HG02885 (cell line): ENCODE results near the gene DDX10.
A peak's percentile ranks its signal among the peaks of the same experiment; 100 is the strongest.

Experiments
- ATAC-seq: cut with Tn5 transposase; IDR thresholded peaks from one replicate; pipeline ENCODE4 v1.9.1; 2021; ENCODE audit warnings: mild to moderate bottlenecking; ENCODE audit not compliant: unreplicated experiment, poor library complexity

Gene DDX10

DNA sequence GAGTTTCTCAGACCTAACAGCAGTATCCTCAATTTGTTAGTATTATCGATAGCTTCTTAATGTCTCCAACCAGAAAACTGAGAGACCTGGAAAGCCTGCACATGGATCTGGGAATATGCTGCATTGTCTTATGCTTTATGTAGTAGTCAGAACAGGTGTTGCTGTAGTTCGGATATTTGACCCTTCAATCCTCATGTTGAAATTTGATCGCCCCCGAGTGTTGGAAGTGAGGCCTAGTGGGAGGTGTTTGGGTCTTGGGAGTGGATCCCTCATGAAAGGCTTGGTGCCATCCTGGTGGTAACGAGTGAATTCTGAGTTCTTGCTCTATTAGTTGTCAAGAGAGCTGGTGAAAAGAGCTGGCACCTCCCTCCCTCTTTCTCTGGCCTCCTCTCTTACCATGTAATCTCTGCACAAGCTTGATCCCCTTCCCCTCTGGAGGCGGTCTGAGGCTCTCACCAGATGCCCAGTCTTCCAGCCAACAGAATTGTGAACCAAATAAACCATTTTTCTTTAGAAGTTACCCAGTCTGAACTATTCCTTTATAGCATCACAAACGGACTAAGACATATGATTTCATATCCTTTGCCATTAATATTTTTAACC is 227.1 kb downstream of the DDX10 start:
- no peak for ATAC-seq

DNA sequence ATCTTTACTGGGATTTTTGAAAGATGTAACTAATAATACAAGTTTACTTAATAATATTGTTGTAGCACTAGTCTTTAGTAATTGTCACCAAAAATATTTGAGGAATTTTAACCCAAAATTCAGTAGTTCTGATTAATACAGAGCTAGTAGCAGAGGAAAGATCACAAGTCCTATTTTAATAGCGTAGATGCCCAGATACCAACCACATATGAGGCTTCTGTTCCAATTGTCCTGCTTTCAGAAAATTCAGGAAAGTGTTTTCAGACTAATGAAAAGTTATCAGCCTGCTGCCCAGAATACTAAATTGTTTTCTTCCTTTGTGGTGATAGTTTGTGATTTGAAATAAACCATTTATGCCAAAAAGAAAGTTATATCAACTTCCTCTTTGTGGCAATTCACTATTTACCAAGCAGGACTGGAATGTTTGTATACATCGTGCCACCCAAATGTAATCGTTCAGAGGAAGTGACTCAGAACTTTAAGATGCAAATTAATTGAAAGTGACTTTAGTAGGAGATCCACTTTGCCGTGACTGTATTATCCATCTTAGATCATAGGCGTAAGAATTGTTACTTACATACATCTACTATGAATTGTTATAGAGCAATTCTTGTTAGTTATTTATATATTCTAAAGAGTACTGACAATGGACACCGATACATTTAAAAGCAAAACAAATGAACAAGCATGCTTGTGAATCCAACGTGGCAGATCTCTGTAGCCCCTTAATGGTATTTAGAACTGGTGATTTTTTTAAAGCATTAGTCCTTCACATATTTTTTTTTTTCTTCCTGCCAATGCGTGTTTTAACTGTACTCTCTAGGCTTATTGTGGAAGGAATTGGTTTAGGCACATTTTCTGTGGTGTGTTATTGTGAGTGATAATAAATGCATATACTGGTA is 231.0 kb downstream of the DDX10 start:
- peak; percentile 71 for ATAC-seq

DNA sequence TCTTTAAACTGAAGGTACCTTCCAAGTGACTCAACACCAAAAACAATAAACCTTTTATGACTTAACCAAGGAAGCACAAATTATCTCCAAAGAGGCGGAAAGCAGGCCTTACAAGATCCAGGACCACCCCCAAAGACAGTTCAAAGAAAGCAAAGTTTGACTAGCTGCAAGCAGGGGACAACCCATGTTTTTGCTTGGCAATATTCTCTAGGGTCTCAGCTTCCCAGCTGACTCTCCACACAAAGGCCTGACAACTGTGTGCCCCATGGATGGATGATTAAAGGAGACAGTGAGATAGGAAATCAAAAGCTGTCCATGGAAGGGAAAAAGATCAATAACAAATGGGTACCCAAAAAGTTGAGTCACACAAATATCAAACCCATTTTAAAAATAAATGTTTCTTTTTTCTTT is 232.2 kb downstream of the DDX10 start:
- no peak for ATAC-seq

GRCh38 chr11:108897916-108898315 is 233.0 kb downstream of the DDX10 start:
- no peak for ATAC-seq

DNA sequence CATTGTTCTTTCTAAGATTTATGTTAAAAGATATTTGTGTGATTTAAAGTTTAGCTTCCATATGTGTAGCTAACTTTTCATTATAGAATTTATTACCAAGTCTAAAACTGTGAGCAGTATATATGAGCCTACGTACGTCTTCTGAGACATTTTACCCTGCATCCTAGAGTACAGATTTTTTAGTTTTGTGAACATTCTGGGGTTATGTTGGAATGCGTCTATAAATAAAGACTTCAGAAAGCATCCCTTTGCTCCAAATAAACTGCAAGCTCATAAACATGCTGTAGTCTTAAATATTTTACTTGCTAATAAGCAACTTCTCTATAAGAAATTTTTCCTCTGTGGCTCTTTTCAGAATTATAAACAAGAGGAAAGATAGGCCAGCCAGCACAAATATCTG is 236.5 kb downstream of the DDX10 start:
- no peak for ATAC-seq

- no peak for ATAC-seq
These were observed 237.2 kb downstream of the DDX10 start for GRCh38 chr11:108902027-108902469.

DNA sequence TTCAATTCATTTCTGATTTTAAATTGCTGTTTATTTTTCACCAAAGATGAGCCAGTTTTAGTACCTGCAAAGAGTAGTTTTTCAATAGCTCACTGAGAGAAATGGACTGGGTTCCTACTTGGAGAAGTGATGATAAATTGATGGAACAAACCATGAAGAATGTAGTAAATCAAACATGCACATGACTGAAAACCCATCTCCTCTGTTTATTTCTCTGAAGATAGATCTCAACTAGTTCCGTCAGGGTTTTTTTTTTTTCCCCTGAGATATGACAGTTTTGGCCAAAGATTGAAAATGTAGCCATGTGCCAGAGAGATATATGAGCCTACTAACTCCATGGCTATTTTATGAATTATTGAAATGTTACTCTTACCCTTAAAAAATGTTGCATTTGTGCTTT is 239.6 kb downstream of the DDX10 start:
- ATAC-seq: no peak

DNA sequence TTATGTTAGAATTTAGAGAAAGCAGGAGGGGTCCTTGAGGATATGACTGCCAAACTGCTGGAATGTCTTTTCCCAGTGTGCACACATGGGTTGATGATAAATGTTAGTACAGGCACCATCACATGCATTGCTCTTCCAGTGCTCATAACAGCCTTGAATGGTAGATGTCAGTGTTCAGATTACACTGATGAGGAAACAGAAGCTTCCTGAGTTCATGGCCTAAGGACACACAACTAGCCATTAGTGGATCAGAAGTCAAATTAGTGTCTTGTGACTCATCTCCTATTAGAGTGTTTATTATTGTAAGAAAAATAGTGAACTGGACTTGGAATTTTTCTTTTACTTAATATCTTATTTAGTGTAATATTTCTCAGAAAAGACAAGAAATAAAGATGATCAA is 241.5 kb downstream of the DDX10 start:
- ATAC-seq: no peak

DNA sequence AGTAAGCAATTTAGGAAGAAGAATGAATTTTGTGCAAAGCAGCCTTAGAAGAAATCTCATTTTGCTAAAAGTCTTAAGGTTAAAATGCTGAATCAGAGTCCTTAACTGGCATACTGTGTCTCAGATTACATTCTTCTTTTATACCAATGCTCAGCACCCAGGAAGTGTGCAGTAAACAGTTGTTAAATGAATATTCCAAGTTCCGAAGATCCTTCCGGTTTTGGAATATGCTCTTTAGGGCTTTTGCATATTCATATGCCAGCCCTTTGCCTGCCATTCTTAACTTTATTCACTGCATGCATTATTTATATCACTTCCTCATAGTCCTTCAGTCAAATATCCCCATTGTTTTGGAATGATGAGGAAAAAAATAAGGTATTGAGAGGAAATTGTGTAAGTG is 242.0 kb downstream of the DDX10 start:
- ATAC-seq: no peak

DNA sequence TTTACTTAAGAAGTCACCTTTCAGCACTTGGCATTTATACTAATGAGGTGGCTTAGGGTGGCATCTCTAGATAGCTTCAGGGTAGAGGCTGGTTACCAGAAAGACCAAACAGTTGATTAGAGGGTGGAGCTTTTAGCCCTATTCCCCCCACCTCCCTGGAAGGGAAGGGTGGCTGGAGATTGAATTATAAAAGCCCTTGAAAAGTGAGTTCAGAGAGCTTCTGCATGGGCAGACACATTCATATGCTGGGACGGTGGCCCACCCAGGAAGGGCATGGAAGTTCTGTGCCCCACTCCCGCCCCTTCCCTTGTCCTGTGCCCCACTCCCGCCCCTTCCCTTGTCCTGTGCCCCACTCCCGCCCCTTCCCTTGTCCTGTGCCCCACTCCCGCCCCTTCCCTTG is 244.2 kb downstream of the DDX10 start:
- no peak for ATAC-seq

- no peak for ATAC-seq
These were observed 245.1 kb downstream of the DDX10 start for GRCh38 chr11:108909921-108910320.

- no peak for ATAC-seq
These were observed 247.7 kb downstream of the DDX10 start for GRCh38 chr11:108912581-108912980.

- no peak for ATAC-seq
These were observed 248.3 kb downstream of the DDX10 start for GRCh38 chr11:108913204-108913603.

- no peak for ATAC-seq
These were observed 249.3 kb downstream of the DDX10 start for GRCh38 chr11:108914211-108914610.

- ATAC-seq: no peak
These were observed 250.1 kb downstream of the DDX10 start for GRCh38 chr11:108914981-108915380.

- ATAC-seq: no peak
These were observed 250.8 kb downstream of the DDX10 start for GRCh38 chr11:108915666-108916065.

DNA sequence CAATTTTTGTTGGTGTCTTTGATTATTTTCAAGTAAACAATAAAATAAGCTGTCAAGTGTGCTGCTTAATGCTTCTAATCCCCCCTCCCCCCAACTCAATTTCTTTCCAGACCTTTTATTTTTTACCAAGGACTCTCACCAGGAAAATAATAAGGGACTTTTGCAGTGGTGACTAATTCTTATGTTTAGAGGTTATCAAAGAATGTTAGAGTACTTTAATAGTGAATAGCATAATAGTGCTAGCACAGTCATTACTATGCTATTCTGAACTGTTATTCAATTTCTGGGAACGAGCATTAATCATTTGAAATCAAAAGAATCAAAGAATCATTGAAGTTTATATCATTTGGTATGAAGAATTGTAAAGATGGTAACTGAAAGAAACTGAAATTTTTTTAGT is 251.4 kb downstream of the DDX10 start:
- ATAC-seq: no peak

DNA sequence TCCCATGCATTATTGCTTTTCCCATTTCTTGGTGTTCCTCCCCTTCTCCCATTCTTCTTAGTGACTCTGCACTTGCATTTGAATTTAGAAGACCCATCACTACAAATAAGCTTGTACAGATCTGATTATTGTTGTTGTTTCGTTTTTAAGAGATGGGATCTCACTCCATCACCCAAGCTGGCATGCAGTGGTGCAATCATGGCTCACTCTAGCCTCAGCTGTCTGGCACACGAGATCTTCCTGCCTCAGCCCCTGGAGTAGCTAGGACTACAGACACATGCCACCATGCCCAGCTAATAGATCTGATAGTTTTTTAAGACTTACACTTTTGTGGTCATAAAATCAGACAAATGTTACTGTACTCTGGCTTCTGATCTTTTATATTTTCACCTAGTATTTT is 252.1 kb downstream of the DDX10 start:
- no peak for ATAC-seq

DNA sequence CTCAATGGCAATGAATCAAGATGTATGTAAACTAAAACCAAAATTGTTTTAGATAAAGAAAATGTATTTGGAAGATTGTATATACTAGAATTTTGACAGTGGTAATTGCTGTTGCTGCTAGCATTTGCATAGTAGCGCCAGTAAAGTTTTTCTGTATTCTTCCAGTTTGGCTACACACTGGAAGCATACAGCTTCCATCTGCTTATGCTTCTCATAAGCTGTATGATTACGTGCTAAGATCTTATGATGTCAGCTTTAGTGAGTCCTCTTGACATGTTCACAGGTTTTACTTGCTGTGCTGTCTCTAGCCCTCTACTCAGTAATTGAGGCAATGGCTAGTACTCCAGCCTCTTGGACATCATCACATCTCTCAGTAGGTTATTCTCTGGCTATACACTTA is 256.3 kb downstream of the DDX10 start:
- no peak for ATAC-seq

- ATAC-seq: no peak
These were observed 257.4 kb downstream of the DDX10 start for GRCh38 chr11:108922241-108922640.

DNA sequence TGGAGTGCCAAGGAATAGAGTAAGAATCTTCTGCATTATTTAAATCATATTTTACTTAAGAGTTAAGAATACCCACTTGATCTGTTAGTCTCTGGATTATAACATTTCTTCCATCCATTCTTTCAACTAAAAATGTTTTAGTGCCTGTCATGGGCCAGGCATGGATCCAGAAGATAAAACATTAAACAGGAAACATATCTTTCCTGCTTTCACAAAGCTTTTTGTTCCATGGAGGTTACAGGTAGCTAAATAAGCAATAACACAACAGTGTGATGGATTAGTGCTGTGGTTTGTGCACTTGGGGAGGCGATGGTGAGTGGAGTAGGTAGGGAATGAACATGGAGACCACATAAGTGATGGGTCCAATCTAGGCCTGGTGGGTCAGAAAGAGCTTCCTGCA is 258.5 kb downstream of the DDX10 start:
- no peak for ATAC-seq
